Keratinocyte (primary cell): ENCODE data around the gene TUBA1B.

Source experiments
- EZH2 ChIP-seq: IDR thresholded peaks from one replicate; pipeline ENCODE4 v1.6.1; 2012; ENCODE audit warnings: inconsistent platforms, mild to moderate bottlenecking, low read length, moderate library complexity
- TF ChIP-seq, protein P1 (sequence below), 3 experiments: IDR thresholded peaks in 1 of 3; conservative IDR thresholded peaks in 1 of 3; optimal IDR thresholded peaks in 1 of 3; 2 replicates in 2 of 3; 3 replicates in 1 of 3; pipeline versions ENCODE3 to v1.5.1; 2011; ENCODE audit warnings: low read length in 3 of 3, mild to moderate bottlenecking in 3 of 3, moderate library complexity in 2 of 3, control low read depth in 1 of 3, inconsistent platforms in 1 of 3; ENCODE audit not compliant: insufficient read depth in 2 of 3; ENCODE audit errors: extremely low read depth in 1 of 3

DNA sequence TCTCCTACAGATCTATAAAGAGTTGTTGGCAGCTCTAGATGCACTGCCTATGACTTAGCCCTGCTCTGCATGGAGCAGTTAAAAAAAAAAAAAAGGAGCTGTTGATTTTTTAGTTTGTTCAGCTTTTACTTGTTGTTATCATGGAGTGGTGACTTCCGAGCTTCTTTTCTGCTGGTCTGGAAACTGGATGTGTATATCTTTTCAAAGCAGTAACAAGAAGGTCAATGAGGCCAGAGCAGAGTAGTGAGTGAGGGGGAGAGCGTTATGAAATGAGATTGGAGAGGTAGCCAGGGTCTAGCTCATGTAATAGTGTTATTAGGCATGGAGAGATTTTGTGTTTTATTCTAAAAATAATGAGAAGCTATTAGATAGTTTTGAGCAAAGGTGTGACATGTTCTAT, 13.2 kb upstream of the TUBA1B start:
- TF ChIP-seq, protein P1, sequence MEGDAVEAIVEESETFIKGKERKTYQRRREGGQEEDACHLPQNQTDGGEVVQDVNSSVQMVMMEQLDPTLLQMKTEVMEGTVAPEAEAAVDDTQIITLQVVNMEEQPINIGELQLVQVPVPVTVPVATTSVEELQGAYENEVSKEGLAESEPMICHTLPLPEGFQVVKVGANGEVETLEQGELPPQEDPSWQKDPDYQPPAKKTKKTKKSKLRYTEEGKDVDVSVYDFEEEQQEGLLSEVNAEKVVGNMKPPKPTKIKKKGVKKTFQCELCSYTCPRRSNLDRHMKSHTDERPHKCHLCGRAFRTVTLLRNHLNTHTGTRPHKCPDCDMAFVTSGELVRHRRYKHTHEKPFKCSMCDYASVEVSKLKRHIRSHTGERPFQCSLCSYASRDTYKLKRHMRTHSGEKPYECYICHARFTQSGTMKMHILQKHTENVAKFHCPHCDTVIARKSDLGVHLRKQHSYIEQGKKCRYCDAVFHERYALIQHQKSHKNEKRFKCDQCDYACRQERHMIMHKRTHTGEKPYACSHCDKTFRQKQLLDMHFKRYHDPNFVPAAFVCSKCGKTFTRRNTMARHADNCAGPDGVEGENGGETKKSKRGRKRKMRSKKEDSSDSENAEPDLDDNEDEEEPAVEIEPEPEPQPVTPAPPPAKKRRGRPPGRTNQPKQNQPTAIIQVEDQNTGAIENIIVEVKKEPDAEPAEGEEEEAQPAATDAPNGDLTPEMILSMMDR (optimal IDR thresholded peaks at IDR 0.05 in 1 of 3, IDR thresholded peaks at IDR 0.05 in 1 of 3, conservative IDR thresholded peaks at IDR 0.05 in 1 of 3; ENCODE audit: extremely low read depth in 1 of 3, insufficient read depth in 2 of 3, low read length in 3 of 3), result no peak
- TF ChIP-seq EZH2, result no peak
